Measurements from ENCODE around the gene CLC. TPM values are rescaled to one million over a fixed set of nuclear protein-coding genes. Genes with fewer than 3 reads are reported as not detected.

Gene CLC
- total and polyA plus RNA-seq, 2 of the 8 experiments (the other 6 are each of a cell fraction or from before 2014, with no cell fraction given): 6.4 to 12.4 TPM

GRCh38 chr19:39737351-39737750 lies 478 bp downstream of the CLC start (continued):
- TF ChIP-seq, protein P1, sequence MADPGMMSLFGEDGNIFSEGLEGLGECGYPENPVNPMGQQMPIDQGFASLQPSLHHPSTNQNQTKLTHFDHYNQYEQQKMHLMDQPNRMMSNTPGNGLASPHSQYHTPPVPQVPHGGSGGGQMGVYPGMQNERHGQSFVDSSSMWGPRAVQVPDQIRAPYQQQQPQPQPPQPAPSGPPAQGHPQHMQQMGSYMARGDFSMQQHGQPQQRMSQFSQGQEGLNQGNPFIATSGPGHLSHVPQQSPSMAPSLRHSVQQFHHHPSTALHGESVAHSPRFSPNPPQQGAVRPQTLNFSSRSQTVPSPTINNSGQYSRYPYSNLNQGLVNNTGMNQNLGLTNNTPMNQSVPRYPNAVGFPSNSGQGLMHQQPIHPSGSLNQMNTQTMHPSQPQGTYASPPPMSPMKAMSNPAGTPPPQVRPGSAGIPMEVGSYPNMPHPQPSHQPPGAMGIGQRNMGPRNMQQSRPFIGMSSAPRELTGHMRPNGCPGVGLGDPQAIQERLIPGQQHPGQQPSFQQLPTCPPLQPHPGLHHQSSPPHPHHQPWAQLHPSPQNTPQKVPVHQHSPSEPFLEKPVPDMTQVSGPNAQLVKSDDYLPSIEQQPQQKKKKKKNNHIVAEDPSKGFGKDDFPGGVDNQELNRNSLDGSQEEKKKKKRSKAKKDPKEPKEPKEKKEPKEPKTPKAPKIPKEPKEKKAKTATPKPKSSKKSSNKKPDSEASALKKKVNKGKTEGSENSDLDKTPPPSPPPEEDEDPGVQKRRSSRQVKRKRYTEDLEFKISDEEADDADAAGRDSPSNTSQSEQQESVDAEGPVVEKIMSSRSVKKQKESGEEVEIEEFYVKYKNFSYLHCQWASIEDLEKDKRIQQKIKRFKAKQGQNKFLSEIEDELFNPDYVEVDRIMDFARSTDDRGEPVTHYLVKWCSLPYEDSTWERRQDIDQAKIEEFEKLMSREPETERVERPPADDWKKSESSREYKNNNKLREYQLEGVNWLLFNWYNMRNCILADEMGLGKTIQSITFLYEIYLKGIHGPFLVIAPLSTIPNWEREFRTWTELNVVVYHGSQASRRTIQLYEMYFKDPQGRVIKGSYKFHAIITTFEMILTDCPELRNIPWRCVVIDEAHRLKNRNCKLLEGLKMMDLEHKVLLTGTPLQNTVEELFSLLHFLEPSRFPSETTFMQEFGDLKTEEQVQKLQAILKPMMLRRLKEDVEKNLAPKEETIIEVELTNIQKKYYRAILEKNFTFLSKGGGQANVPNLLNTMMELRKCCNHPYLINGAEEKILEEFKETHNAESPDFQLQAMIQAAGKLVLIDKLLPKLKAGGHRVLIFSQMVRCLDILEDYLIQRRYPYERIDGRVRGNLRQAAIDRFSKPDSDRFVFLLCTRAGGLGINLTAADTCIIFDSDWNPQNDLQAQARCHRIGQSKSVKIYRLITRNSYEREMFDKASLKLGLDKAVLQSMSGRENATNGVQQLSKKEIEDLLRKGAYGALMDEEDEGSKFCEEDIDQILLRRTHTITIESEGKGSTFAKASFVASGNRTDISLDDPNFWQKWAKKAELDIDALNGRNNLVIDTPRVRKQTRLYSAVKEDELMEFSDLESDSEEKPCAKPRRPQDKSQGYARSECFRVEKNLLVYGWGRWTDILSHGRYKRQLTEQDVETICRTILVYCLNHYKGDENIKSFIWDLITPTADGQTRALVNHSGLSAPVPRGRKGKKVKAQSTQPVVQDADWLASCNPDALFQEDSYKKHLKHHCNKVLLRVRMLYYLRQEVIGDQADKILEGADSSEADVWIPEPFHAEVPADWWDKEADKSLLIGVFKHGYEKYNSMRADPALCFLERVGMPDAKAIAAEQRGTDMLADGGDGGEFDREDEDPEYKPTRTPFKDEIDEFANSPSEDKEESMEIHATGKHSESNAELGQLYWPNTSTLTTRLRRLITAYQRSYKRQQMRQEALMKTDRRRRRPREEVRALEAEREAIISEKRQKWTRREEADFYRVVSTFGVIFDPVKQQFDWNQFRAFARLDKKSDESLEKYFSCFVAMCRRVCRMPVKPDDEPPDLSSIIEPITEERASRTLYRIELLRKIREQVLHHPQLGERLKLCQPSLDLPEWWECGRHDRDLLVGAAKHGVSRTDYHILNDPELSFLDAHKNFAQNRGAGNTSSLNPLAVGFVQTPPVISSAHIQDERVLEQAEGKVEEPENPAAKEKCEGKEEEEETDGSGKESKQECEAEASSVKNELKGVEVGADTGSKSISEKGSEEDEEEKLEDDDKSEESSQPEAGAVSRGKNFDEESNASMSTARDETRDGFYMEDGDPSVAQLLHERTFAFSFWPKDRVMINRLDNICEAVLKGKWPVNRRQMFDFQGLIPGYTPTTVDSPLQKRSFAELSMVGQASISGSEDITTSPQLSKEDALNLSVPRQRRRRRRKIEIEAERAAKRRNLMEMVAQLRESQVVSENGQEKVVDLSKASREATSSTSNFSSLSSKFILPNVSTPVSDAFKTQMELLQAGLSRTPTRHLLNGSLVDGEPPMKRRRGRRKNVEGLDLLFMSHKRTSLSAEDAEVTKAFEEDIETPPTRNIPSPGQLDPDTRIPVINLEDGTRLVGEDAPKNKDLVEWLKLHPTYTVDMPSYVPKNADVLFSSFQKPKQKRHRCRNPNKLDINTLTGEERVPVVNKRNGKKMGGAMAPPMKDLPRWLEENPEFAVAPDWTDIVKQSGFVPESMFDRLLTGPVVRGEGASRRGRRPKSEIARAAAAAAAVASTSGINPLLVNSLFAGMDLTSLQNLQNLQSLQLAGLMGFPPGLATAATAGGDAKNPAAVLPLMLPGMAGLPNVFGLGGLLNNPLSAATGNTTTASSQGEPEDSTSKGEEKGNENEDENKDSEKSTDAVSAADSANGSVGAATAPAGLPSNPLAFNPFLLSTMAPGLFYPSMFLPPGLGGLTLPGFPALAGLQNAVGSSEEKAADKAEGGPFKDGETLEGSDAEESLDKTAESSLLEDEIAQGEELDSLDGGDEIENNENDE (IDR thresholded peaks at IDR 0.05; ENCODE audit: insufficient replicate concordance, low read length): no peak
- TF ChIP-seq CREB1 (IDR thresholded peaks at IDR 0.05) (no peak), KDM4A (IDR thresholded peaks at IDR 0.05; ENCODE audit: low read depth, low read length, severe bottlenecking) (no peak), SRF (IDR thresholded peaks at IDR 0.05; ENCODE audit: low read depth, low read length) (no peak), POLR2A (IDR thresholded peaks at IDR 0.05; ENCODE audit: control extremely low read depth in 1 of 2, low read depth in 2 of 2, low read length in 2 of 2) (no peak), HDAC6 (IDR thresholded peaks at IDR 0.05; ENCODE audit: low read depth, low read length) (no peak), CHD1 (IDR thresholded peaks at IDR 0.05; ENCODE audit: low read depth, low read length) (no peak), POU5F1 (IDR thresholded peaks at IDR 0.05; ENCODE audit: low read depth, low read length) (no peak)
- TF ChIP-seq, protein P2, sequence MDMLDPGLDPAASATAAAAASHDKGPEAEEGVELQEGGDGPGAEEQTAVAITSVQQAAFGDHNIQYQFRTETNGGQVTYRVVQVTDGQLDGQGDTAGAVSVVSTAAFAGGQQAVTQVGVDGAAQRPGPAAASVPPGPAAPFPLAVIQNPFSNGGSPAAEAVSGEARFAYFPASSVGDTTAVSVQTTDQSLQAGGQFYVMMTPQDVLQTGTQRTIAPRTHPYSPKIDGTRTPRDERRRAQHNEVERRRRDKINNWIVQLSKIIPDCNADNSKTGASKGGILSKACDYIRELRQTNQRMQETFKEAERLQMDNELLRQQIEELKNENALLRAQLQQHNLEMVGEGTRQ (IDR thresholded peaks at IDR 0.05; ENCODE audit: low read length): no peak
